Lower lobe of right lung (tissue), 2 donors: Measurements from ENCODE around the gene TFAM. TPM values are rescaled to one million over a fixed set of nuclear protein-coding genes. Genes with fewer than 3 reads are reported as not detected.

Experiments used
- ATAC-seq, 2 donors: fragments of 200-7000 bp; cut with Tn5 transposase; one replicate each; pipeline ENCODE4 v1.9.1; 2020 to 2022; ENCODE audit warnings: mild to moderate bottlenecking in 2 of 2, moderate library complexity in 2 of 2
- DNase-seq: peaks from one replicate; pipeline ENCODE4 v3.0.0-alpha.2; 2020
- H3K27ac ChIP-seq: fragments of 200-600 bp; one replicate; pipeline ENCODE4 v1.8.0; 2022
- H3K27me3 ChIP-seq: fragments of 200-600 bp; one replicate; pipeline ENCODE4 v1.8.0; 2022; ENCODE audit warnings: low read depth
- H3K36me3 ChIP-seq: fragments of 200-600 bp; one replicate; pipeline ENCODE4 v1.8.0; 2022; ENCODE audit warnings: mild to moderate bottlenecking
- H3K4me1 ChIP-seq: fragments of 200-600 bp; one replicate; pipeline ENCODE4 v1.8.0; 2022
- H3K4me3 ChIP-seq: fragments of 200-600 bp; one replicate; pipeline ENCODE4 v1.8.0; 2022; ENCODE audit warnings: mild to moderate bottlenecking
- H3K9me3 ChIP-seq: fragments of 200-600 bp; one replicate; pipeline ENCODE4 v1.8.0; 2022
- CTCF ChIP-seq: fragments of 200-600 bp; IDR thresholded peaks from one replicate; pipeline ENCODE4 v1.8.0; 2022; ENCODE audit warnings: antibody characterized with exemption, mild to moderate bottlenecking
- intact Hi-C: fragments of 100-400 bp; cut with DNase I; formaldehyde crosslinking; loops from one replicate; pipeline ENCODE4 v1.11.0; 2022
- total RNA-seq: library from RNA; stranded (reverse); fragmentation: NEBNext Ultra II Directional; extraction: Animal tissue kit (Norgen Biotek cat#: 25700); gene quantifications from one replicate; pipeline ENCODE4 v1.2.1, GENCODE V29; 2021
- donor health status: DM: no; HTN: yes; CAD: no; lungs with severe emphysema.

Gene TFAM
- total RNA-seq, 1 donor from 2014 or later, result 25.9 TPM

GRCh38 chr10:58373442-58373827, 11.8 kb upstream of the TFAM start:
- ATAC-seq (no peak), DNase-seq (no peak)
- intact Hi-C loops, result no loop called here
- no peak overlapping the region for H3K27ac ChIP-seq
- no peak for TF ChIP-seq CTCF
- no peaks in the 10 kb centered on the region for H3K27me3 ChIP-seq
- H3K9me3 ChIP-seq, result no peaks in the 10 kb centered on the region
- no peaks in the 10 kb centered on the region for H3K4me1 ChIP-seq
- H3K36me3 ChIP-seq, result peaks cover 3% of the 10 kb centered on the region
- H3K4me3 ChIP-seq, result no peak overlapping the region

GRCh38 chr10:58382489-58382995, 2.7 kb upstream of the TFAM start:
- no peak for TF ChIP-seq CTCF
- Histone ChIP-seq H3K36me3 (peaks cover 1% of the 10 kb centered on the region), H3K27me3 (no peaks in the 10 kb centered on the region), H3K27ac (no peak overlapping the region), H3K4me1 (peaks cover 16% of the 10 kb centered on the region), H3K9me3 (no peaks in the 10 kb centered on the region), H3K4me3 (no peak overlapping the region)
- intact Hi-C loops, result no loop called here
- DNase-seq (no peak), ATAC-seq (no peak)

- H3K9me3 ChIP-seq, result no peaks in the 10 kb centered on the region
- no peak for TF ChIP-seq CTCF
- peaks cover 17% of the 10 kb centered on the region for H3K36me3 ChIP-seq
- peak overlapping the region; percentile 90 for H3K4me3 ChIP-seq
- no peaks in the 10 kb centered on the region for H3K27me3 ChIP-seq
- no peak for DNase-seq
- peaks cover 16% of the 10 kb centered on the region for H3K4me1 ChIP-seq
- intact Hi-C loops, result no loop called here
- ATAC-seq, result peak; percentile 52 to 62
- peak overlapping the region; percentile 87 for H3K27ac ChIP-seq
Measured at GRCh38 chr10:58384095-58384494, 1.1 kb upstream of the TFAM start.

- no peak for DNase-seq
- intact Hi-C loops, result no loop called here
- peak overlapping the region; percentile 90 for H3K4me3 ChIP-seq
- peaks cover 21% of the 10 kb centered on the region for H3K36me3 ChIP-seq
- H3K27me3 ChIP-seq, result no peaks in the 10 kb centered on the region
- H3K9me3 ChIP-seq, result no peaks in the 10 kb centered on the region
- peaks cover 16% of the 10 kb centered on the region for H3K4me1 ChIP-seq
- H3K27ac ChIP-seq, result peak overlapping the region; percentile 87
- ATAC-seq, result peak in 1 of 2 donors; percentile 5
- TF ChIP-seq CTCF, result no peak
Measured at GRCh38 chr10:58384544-58384998, 639 bp upstream of the TFAM start.

GRCh38 chr10:58385784-58386112, 538 bp downstream of the TFAM start:
- peaks cover 16% of the 10 kb centered on the region for H3K4me1 ChIP-seq
- no peaks in the 10 kb centered on the region for H3K27me3 ChIP-seq
- intact Hi-C loops, result no loop called here
- H3K27ac ChIP-seq, result peak overlapping the region; percentile 87
- peak; percentile 3 to 31 for ATAC-seq
- TF ChIP-seq CTCF, result no peak
- peak overlapping the region; percentile 90 for H3K4me3 ChIP-seq
- no peaks in the 10 kb centered on the region for H3K9me3 ChIP-seq
- peak; percentile 51 for DNase-seq
- peaks cover 33% of the 10 kb centered on the region for H3K36me3 ChIP-seq

- Histone ChIP-seq H3K4me1 (peaks cover 16% of the 10 kb centered on the region), H3K36me3 (peaks cover 65% of the 10 kb centered on the region), H3K27me3 (no peaks in the 10 kb centered on the region), H3K9me3 (no peaks in the 10 kb centered on the region), H3K4me3 (no peak overlapping the region), H3K27ac (no peak overlapping the region)
- ATAC-seq, result no peak
- no peak for DNase-seq
- TF ChIP-seq CTCF, result no peak
- intact Hi-C loops, result no loop called here
Measured at GRCh38 chr10:58389024-58389423, 3.8 kb downstream of the TFAM start.
